Neuronal stem cell (in vitro differentiated cells): ENCODE measurements around the gene VWA5A.
"Not testable (repeated sequence)": the region's sequence is repeated elsewhere in the genome, so short reads cannot be mapped to it uniquely, and the experiment has no call there.

Experiments used
- DNase-seq: peaks from one replicate; pipeline ENCODE4 v3.0.0-alpha.2; 2013; ENCODE audit warnings: low spot score
- H2AFZ ChIP-seq: one replicate; pipeline ENCODE4 v1.6.1; 2013; ENCODE audit warnings: mild to moderate bottlenecking, low read length, inconsistent platforms
- H2AK5ac ChIP-seq: 2 replicates; pipeline ENCODE4 v1.6.1; 2013; ENCODE audit warnings: low read depth, mild to moderate bottlenecking, inconsistent platforms, low read length, moderate library complexity, mixed read lengths
- H2BK120ac ChIP-seq: 2 replicates; pipeline ENCODE4 v1.6.1; 2013; ENCODE audit warnings: low read depth, mild to moderate bottlenecking, inconsistent platforms, low read length, moderate library complexity, mixed read lengths
- H2BK12ac ChIP-seq: one replicate; pipeline ENCODE4 v1.6.1; 2013; ENCODE audit warnings: low read length, inconsistent platforms
- H2BK15ac ChIP-seq: 2 replicates; pipeline ENCODE4 v1.6.1; 2013; ENCODE audit warnings: mild to moderate bottlenecking, low read length, inconsistent platforms, mixed read lengths
- H2BK5ac ChIP-seq: one replicate; pipeline ENCODE4 v1.6.1; 2013; ENCODE audit warnings: inconsistent platforms, mild to moderate bottlenecking, low read length, moderate library complexity
- H3K14ac ChIP-seq: one replicate; pipeline ENCODE4 v1.6.1; 2013; ENCODE audit warnings: low read length, inconsistent platforms
- H3K18ac ChIP-seq: 2 replicates; pipeline ENCODE4 v1.6.1; 2013; ENCODE audit warnings: low read length, inconsistent platforms
- H3K23ac ChIP-seq: 2 replicates; pipeline ENCODE4 v1.6.1; 2013; ENCODE audit warnings: low read depth, mild to moderate bottlenecking, mixed read lengths, low read length, inconsistent platforms; ENCODE audit not compliant: poor library complexity
- H3K27ac ChIP-seq: replicated peaks from 3 replicates; pipeline ENCODE4 v1.5.1; 2013; ENCODE audit warnings: low read length, inconsistent platforms
- H3K27me3 ChIP-seq, 3 experiments: 2 replicates each; pipeline ENCODE4 v1.6.1; 2013; ENCODE audit warnings: low read length in 3 of 3, mild to moderate bottlenecking in 2 of 3, inconsistent platforms in 1 of 3, low read depth in 1 of 3, mixed read lengths in 1 of 3, moderate library complexity in 1 of 3; ENCODE audit not compliant: control insufficient read depth in 3 of 3, insufficient read depth in 3 of 3
- H3K36me3 ChIP-seq, 2 donors: replicated peaks in 1 of 2; 2 replicates each; pipeline ENCODE4 v1.6.1; 2013; ENCODE audit warnings: low read length in 2 of 2; ENCODE audit not compliant: control insufficient read depth in 2 of 2, insufficient read depth in 2 of 2
- H3K4ac ChIP-seq: 2 replicates; pipeline ENCODE4 v1.6.1; 2013; ENCODE audit warnings: inconsistent platforms, mild to moderate bottlenecking, low read length, moderate library complexity
- H3K4me1 ChIP-seq, 2 donors: 1 replicate in 1 of 2; 2 replicates in 1 of 2; pipeline ENCODE4 v1.6.1; 2013; ENCODE audit warnings: low read length in 2 of 2, low read depth in 1 of 2; ENCODE audit not compliant: control insufficient read depth in 2 of 2, insufficient read depth in 1 of 2
- H3K4me2 ChIP-seq: one replicate; pipeline ENCODE4 v1.6.1; 2013; ENCODE audit warnings: mild to moderate bottlenecking, low read length, inconsistent platforms; ENCODE audit not compliant: insufficient read depth, poor library complexity, severe bottlenecking
- H3K4me3 ChIP-seq, 2 donors: 2 replicates each; pipeline ENCODE4 v1.5.1; 2013; ENCODE audit warnings: low read length in 2 of 2, mild to moderate bottlenecking in 2 of 2, inconsistent platforms in 1 of 2, moderate library complexity in 1 of 2
- H3K79me1 ChIP-seq: one replicate; pipeline ENCODE4 v1.6.1; 2013; ENCODE audit warnings: low read depth, mild to moderate bottlenecking, inconsistent platforms, low read length, moderate library complexity
- H3K9ac ChIP-seq: one replicate; pipeline ENCODE4 v1.6.1; 2013; ENCODE audit warnings: mild to moderate bottlenecking, low read depth, low read length, inconsistent platforms; ENCODE audit not compliant: poor library complexity
- H3K9me3 ChIP-seq, 2 donors: replicated peaks in 1 of 2; 2 replicates each; pipeline versions ENCODE3 to v1.6.1; 2013; ENCODE audit warnings: low read length in 2 of 2, mild to moderate bottlenecking in 2 of 2, inconsistent platforms in 1 of 2, low read depth in 1 of 2, mixed read lengths in 1 of 2, moderate library complexity in 1 of 2; ENCODE audit not compliant: control insufficient read depth in 2 of 2, insufficient read depth in 1 of 2
- H4K8ac ChIP-seq: one replicate; pipeline ENCODE4 v1.6.1; 2013; ENCODE audit warnings: low read depth, mild to moderate bottlenecking, inconsistent platforms, low read length, moderate library complexity
- H4K91ac ChIP-seq: one replicate; pipeline ENCODE4 v1.6.1; 2013; ENCODE audit warnings: low read length, low read depth, mild to moderate bottlenecking, inconsistent platforms; ENCODE audit not compliant: poor library complexity
- WGBS, 2 donors: extraction: QIAGEN DNeasy Blood & Tissue Kit; methylation state at CpG; one replicate each; pipeline ENCODE4 v1.1.7; 2013; ENCODE audit warnings: missing lambda C conversion rate in 2 of 2, mixed read lengths in 1 of 2; ENCODE audit not compliant: insufficient read length in 2 of 2, insufficient replicate concordance in 1 of 2; ENCODE audit errors: extremely low coverage in 2 of 2; 5-methylcytosine and 5-hydroxymethylcytosine counted together

VWA5A gene

GRCh38 chr11:124160986-124161385 is 45.7 kb downstream of the VWA5A start:
- H2BK120ac ChIP-seq: no peak overlapping the region
- H4K91ac ChIP-seq: no peak overlapping the region
- no peaks in the 10 kb centered on the region for H3K36me3 ChIP-seq
- H3K23ac ChIP-seq: no peak overlapping the region
- H2AFZ ChIP-seq: no peak overlapping the region
- H3K18ac ChIP-seq: no peak overlapping the region
- H4K8ac ChIP-seq: no peak overlapping the region
- H2BK15ac ChIP-seq: no peak overlapping the region
- H3K27ac ChIP-seq: no peak overlapping the region
- H3K4ac ChIP-seq: no peak overlapping the region
- H3K79me1 ChIP-seq: peaks cover 4% of the 10 kb centered on the region
- no peak overlapping the region for H3K4me3 ChIP-seq
- DNase-seq: no peak
- no peaks in the 10 kb centered on the region for H3K4me1 ChIP-seq
- H3K4me2 ChIP-seq: no peak overlapping the region
- peaks cover 0 to 3% (median 0%) of the 10 kb centered on the region in 3 experiments for H3K27me3 ChIP-seq
- H3K9ac ChIP-seq: no peak overlapping the region
- H3K9me3 ChIP-seq: no peaks in the 10 kb centered on the region
- no CpG with 5 or more reads among the region's 5 CpGs for whole genome bisulfite sequencing, 2 donors
- H2BK5ac ChIP-seq: no peak overlapping the region
- no peak overlapping the region for H3K14ac ChIP-seq
- no peak overlapping the region for H2BK12ac ChIP-seq
- no peak overlapping the region for H2AK5ac ChIP-seq

- Histone ChIP-seq H3K23ac (no peak overlapping the region), H3K79me1 (no peaks in the 10 kb centered on the region), H2BK15ac (no peak overlapping the region), H3K9ac (no peak overlapping the region), H3K14ac (no peak overlapping the region), H3K27me3 (no peaks in the 10 kb centered on the region), H3K18ac (no peak overlapping the region), H3K4me3 (no peak overlapping the region), H2BK120ac (no peak overlapping the region), H3K27ac (no peak overlapping the region), H4K8ac (no peak overlapping the region), H2AFZ (peak overlapping the region; percentile 76), H2AK5ac (no peak overlapping the region), H3K9me3 (no peaks in the 10 kb centered on the region), H3K4me2 (peak overlapping the region; percentile 40), H3K4ac (no peak overlapping the region), H2BK12ac (no peak overlapping the region), H3K4me1 (peaks cover 5 to 9% of the 10 kb centered on the region in 2 donors), H3K36me3 (no peaks in the 10 kb centered on the region), H4K91ac (no peak overlapping the region), H2BK5ac (no peak overlapping the region)
- WGBS, 2 donors: no CpG with 5 or more reads among the region's 7 CpGs
- no peak for DNase-seq
Measured at GRCh38 chr11:124167826-124168231, 52.6 kb downstream of the VWA5A start.

- H3K4me2 ChIP-seq: no peak overlapping the region
Measured at GRCh38 chr11:124168796-124169195, 53.5 kb downstream of the VWA5A start.

GRCh38 chr11:124170315-124170714 is 55.1 kb downstream of the VWA5A start:
- H3K4me2 ChIP-seq, H4K8ac ChIP-seq, H2BK15ac ChIP-seq, H3K4ac ChIP-seq, H2BK120ac ChIP-seq, H2AFZ ChIP-seq, H3K4me3 ChIP-seq, H3K36me3 ChIP-seq, H2AK5ac ChIP-seq, H3K27ac ChIP-seq, H3K9ac ChIP-seq, H3K27me3 ChIP-seq, H3K9me3 ChIP-seq, H3K14ac ChIP-seq, H2BK12ac ChIP-seq, H4K91ac ChIP-seq, DNase-seq, H3K79me1 ChIP-seq, H2BK5ac ChIP-seq, H3K18ac ChIP-seq, H3K23ac ChIP-seq: not testable (repeated sequence)
- WGBS, 2 donors: no CpG with 5 or more reads among the region's 12 CpGs
- peaks cover 11 to 13% of the 10 kb centered on the region in 2 donors for H3K4me1 ChIP-seq

More at GRCh38 chr11:124168796-124169195, 53.5 kb downstream of the VWA5A start:
- Histone ChIP-seq H2BK120ac (no peak overlapping the region), H3K18ac (no peak overlapping the region), H3K23ac (no peak overlapping the region), H2AFZ (no peak overlapping the region), H3K27ac (no peak overlapping the region), H3K9me3 (no peaks in the 10 kb centered on the region), H4K8ac (no peak overlapping the region), H3K79me1 (no peaks in the 10 kb centered on the region), H3K36me3 (no peaks in the 10 kb centered on the region), H3K27me3 (no peaks in the 10 kb centered on the region), H2BK12ac (no peak overlapping the region), H3K4me3 (no peak overlapping the region), H3K4me1 (peaks cover 8 to 11% of the 10 kb centered on the region in 2 donors), H2BK5ac (no peak overlapping the region), H2BK15ac (no peak overlapping the region), H3K14ac (no peak overlapping the region), H3K4ac (no peak overlapping the region), H3K9ac (no peak overlapping the region), H4K91ac (no peak overlapping the region), H2AK5ac (no peak overlapping the region)
- no peak for DNase-seq
